HepG2 (cell line): ENCODE results near the gene BOLA2B. TPM values are rescaled to one million over a fixed set of nuclear protein-coding genes. Genes with fewer than 3 reads are reported as not detected.
A peak's percentile ranks its signal among the peaks of the same experiment; 100 is the strongest.

Source experiments
- ARID4A ChIP-seq: sonication (generic); formaldehyde crosslinking; IDR thresholded peaks from 2 replicates; pipeline ENCODE4 v1.5.0; 2020; ENCODE audit warnings: mild to moderate bottlenecking, missing genetic modification reagents, borderline replicate concordance
- MBNL3 ChIP-seq: fragments of 250-450 bp; sonication (Bioruptor Pico); conservative IDR thresholded peaks from 2 replicates; pipeline ENCODE4 v1.8.0; 2022; ENCODE audit warnings: mild to moderate bottlenecking, inconsistent platforms
- PBX2 ChIP-seq: IDR thresholded peaks from 2 replicates; pipeline ENCODE4 v1.6.1; 2016; ENCODE audit warnings: control low read depth
- SCMH1 ChIP-seq: sonication (generic); formaldehyde crosslinking; IDR thresholded peaks from 2 replicates; pipeline ENCODE4 v1.9.0; 2021; ENCODE audit warnings: missing genetic modification reagents, mild to moderate bottlenecking, borderline replicate concordance
- SKIL ChIP-seq: sonication (generic); formaldehyde crosslinking; IDR thresholded peaks from 2 replicates; pipeline ENCODE4 v1.8.0; 2022; ENCODE audit warnings: missing genetic modification reagents, mild to moderate bottlenecking, moderate library complexity, borderline replicate concordance
- SMAD3 ChIP-seq: sonication (generic); formaldehyde crosslinking; IDR thresholded peaks from 2 replicates; pipeline ENCODE4 v1.4.0; 2020; ENCODE audit warnings: missing genetic modification reagents
- TARDBP ChIP-seq: sonication (generic); formaldehyde crosslinking; IDR thresholded peaks from 2 replicates; pipeline ENCODE4 v1.8.0; 2022; ENCODE audit warnings: mild to moderate bottlenecking, missing genetic modification reagents
- TOE1 ChIP-seq: sonication (generic); formaldehyde crosslinking; IDR thresholded peaks from 2 replicates; pipeline ENCODE4 v1.4.0; 2020; ENCODE audit warnings: mild to moderate bottlenecking, missing genetic modification reagents
- U2AF1 ChIP-seq: fragments of 200-400 bp; formaldehyde crosslinking; optimal IDR thresholded peaks from 2 replicates; pipeline ENCODE3; 2017; ENCODE audit warnings: mild to moderate bottlenecking, low read depth, low read length
- YEATS4 ChIP-seq: sonication (generic); formaldehyde crosslinking; IDR thresholded peaks from 2 replicates; pipeline ENCODE4 v1.4.0; 2020; ENCODE audit warnings: missing genetic modification reagents, borderline replicate concordance
- ZBTB46 ChIP-seq: sonication (generic); formaldehyde crosslinking; IDR thresholded peaks from 2 replicates; pipeline ENCODE4 v1.4.0; 2020; ENCODE audit warnings: mild to moderate bottlenecking, missing genetic modification reagents, borderline replicate concordance
- ZNF367 ChIP-seq: sonication (generic); formaldehyde crosslinking; IDR thresholded peaks from 2 replicates; pipeline ENCODE4 v1.4.0; 2020; ENCODE audit warnings: missing genetic modification reagents, borderline replicate concordance
- ZNF468 ChIP-seq: sonication (generic); formaldehyde crosslinking; IDR thresholded peaks from 2 replicates; pipeline ENCODE4 v1.8.0; 2022; ENCODE audit warnings: mild to moderate bottlenecking, moderate library complexity, missing genetic modification reagents
- ZNF75D ChIP-seq: sonication (generic); formaldehyde crosslinking; IDR thresholded peaks from 2 replicates; pipeline ENCODE4 v1.8.1; 2023; ENCODE audit warnings: missing genetic modification reagents, mild to moderate bottlenecking, borderline replicate concordance
- polyA plus RNA-seq, 8 experiments: library from polyadenylated mRNA; depleted of rRNA in 3 of 8; stranded (reverse) in 7 of 8; unstranded in 1 of 8; fragments of >200 nt; fragmentation: Illumina TruSeq in 4 of 8; extraction: Trizol in 4 of 8; gene quantifications; 2 replicates each; pipeline versions ENCODE4 v1.2.1 to v1.2.3, GENCODE V29; 2011 to 2016; ENCODE audit warnings: low read depth in 4 of 8, missing spikeins in 1 of 8, mixed read lengths in 1 of 8; ENCODE audit not compliant: insufficient read depth in 1 of 8
- total RNA-seq, 5 experiments: library from RNA; depleted of rRNA; stranded (reverse); fragments of >200 nt; fragmentation: Illumina TruSeq; extraction: Trizol; gene quantifications; 2 replicates each; pipeline ENCODE4 v1.2.3, GENCODE V29; 2016; ENCODE audit warnings: low read depth in 1 of 5
- TF ChIP-seq, protein P1 (sequence below): IDR thresholded peaks from 2 replicates; pipeline ENCODE4 v1.6.1; 2016
- TF ChIP-seq, protein P2 (sequence below): sonication (generic); formaldehyde crosslinking; IDR thresholded peaks from 2 replicates; pipeline ENCODE4 v1.8.1; 2023; ENCODE audit warnings: mild to moderate bottlenecking, inconsistent platforms, moderate library complexity, missing genetic modification reagents, borderline replicate concordance

BOLA2B gene
- total and polyA plus RNA-seq, 2 of the 13 experiments (the other 11 are each of a cell fraction or from before 2014, with no cell fraction given): 63.8 to 295 TPM

- TF ChIP-seq SKIL (CRISPR knock-in tag) (0 out of 2 replicates have a peak, but pooled peaks have one; percentile 31), TOE1 (no peak), MBNL3 (CRISPR knock-in tag) (no peak), U2AF1 (no peak), YEATS4 (CRISPR knock-in tag) (no peak), ZNF468 (CRISPR knock-in tag) (no peak), ZNF75D (no peak), PBX2 (CRISPR knock-in tag) (no peak), SCMH1 (no peak), ARID4A (CRISPR knock-in tag) (peak; percentile 26), TARDBP (CRISPR knock-in tag) (0 out of 2 replicates have a peak, but pooled peaks have one; percentile 53), ZBTB46 (CRISPR knock-in tag) (0 out of 2 replicates have a peak, but pooled peaks have one; percentile 58), SMAD3 (no peak), ZNF367 (CRISPR knock-in tag) (no peak)
- TF ChIP-seq, protein P1, sequence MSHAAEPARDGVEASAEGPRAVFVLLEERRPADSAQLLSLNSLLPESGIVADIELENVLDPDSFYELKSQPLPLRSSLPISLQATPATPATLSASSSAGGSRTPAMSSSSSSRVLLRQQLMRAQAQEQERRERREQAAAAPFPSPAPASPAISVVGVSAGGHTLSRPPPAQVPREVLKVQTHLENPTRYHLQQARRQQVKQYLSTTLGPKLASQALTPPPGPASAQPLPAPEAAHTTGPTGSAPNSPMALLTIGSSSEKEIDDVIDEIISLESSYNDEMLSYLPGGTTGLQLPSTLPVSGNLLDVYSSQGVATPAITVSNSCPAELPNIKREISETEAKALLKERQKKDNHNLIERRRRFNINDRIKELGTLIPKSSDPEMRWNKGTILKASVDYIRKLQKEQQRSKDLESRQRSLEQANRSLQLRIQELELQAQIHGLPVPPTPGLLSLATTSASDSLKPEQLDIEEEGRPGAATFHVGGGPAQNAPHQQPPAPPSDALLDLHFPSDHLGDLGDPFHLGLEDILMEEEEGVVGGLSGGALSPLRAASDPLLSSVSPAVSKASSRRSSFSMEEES (CRISPR knock-in tag): no peak
- TF ChIP-seq, protein P2, sequence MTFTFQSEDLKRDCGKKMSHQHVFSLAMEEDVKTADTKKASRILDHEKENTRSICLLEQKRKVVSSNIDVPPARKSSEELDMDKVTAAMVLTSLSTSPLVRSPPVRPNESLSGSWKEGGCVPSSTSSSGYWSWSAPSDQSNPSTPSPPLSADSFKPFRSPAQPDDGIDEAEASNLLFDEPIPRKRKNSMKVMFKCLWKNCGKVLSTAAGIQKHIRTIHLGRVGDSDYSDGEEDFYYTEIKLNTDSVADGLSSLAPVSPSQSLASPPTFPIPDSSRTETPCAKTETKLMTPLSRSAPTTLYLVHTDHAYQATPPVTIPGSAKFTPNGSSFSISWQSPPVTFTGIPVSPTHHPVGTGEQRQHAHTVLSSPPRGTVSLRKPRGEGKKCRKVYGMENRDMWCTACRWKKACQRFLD: no peak
Measured at GRCh38 chr16:30186782-30187555, 6.5 kb downstream of the BOLA2B start (continued).
